PC-3 (cell line): Measurements from ENCODE around the gene EBF4. TPM values are rescaled to one million over a fixed set of nuclear protein-coding genes. Genes with fewer than 3 reads are reported as not detected.

ENCODE experiments used
- ATAC-seq: fragments of 200-7000 bp; cut with Tn5 transposase; 2 replicates; pipeline ENCODE4 v1.9.1; 2020; ENCODE audit warnings: mild to moderate bottlenecking, moderate library complexity
- BruUV-seq: library from RNA; stranded (reverse); fragments of 400-500 nt; replicated peaks from 2 replicates; lab custom pipeline; 2021; lab: Mats Ljungman, UMichigan
- CTCF ChIA-PET: fragments of 300-600 bp; sonication (Branson Sonifier 250); formaldehyde crosslinking; loops from one replicate; lab custom pipeline; 2022; ENCODE audit warnings: antibody characterized with exemption; lab: Charles Lee
- POLR2A ChIA-PET: fragments of 300-600 bp; sonication (Branson Sonifier 250); formaldehyde crosslinking; loops from one replicate; lab custom pipeline; 2022; ENCODE audit warnings: antibody characterized with exemption; ENCODE audit not compliant: unreplicated experiment; lab: Charles Lee
- DNase-seq: peaks from one replicate; pipeline ENCODE4 v3.0.0-alpha.2; 2015
- H2AFZ ChIP-seq: fragments of 300-600 bp; sonication (generic); 2 replicates; pipeline ENCODE4 v1.6.0; 2016; ENCODE audit warnings: antibody characterized with exemption, low read length
- H3F3A ChIP-seq: fragments of 300-600 bp; sonication (generic); one replicate; pipeline ENCODE4 v1.6.0; 2017; ENCODE audit warnings: antibody characterized with exemption, low read length, control low read depth, mild to moderate bottlenecking; ENCODE audit not compliant: unreplicated experiment
- H3K27ac ChIP-seq: fragments of 300-600 bp; sonication (generic); 2 replicates; pipeline ENCODE4 v1.5.1; 2016; ENCODE audit warnings: mild to moderate bottlenecking, low read length
- H3K27me3 ChIP-seq: fragments of 300-600 bp; sonication (generic); 2 replicates; pipeline ENCODE4 v1.6.1; 2016; ENCODE audit warnings: low read length, mixed read lengths
- H3K36me3 ChIP-seq: fragments of 300-600 bp; sonication (generic); 2 replicates; pipeline ENCODE4 v1.6.1; 2016; ENCODE audit warnings: low read depth, mixed run types, low read length, mixed read lengths
- H3K4me1 ChIP-seq: fragments of 300-600 bp; sonication (generic); 2 replicates; pipeline ENCODE4 v1.5.1; 2016; ENCODE audit warnings: low read length; ENCODE audit not compliant: insufficient read depth
- H3K4me2 ChIP-seq: fragments of 300-600 bp; sonication (generic); 2 replicates; pipeline ENCODE4 v1.6.0; 2016; ENCODE audit warnings: low read length
- H3K4me3 ChIP-seq: fragments of 300-600 bp; sonication (generic); 2 replicates; pipeline ENCODE4 v1.5.1; 2016; ENCODE audit warnings: mild to moderate bottlenecking, low read length, mixed read lengths
- H3K79me2 ChIP-seq: fragments of 300-600 bp; sonication (generic); 2 replicates; pipeline ENCODE4 v1.6.1; 2017; ENCODE audit warnings: low read length, mixed read lengths
- H3K9ac ChIP-seq: fragments of 300-600 bp; sonication (generic); 2 replicates; pipeline ENCODE4 v1.6.0; 2016; ENCODE audit warnings: mild to moderate bottlenecking, low read length
- H3K9me2 ChIP-seq: fragments of 300-600 bp; sonication (generic); replicated peaks from 2 replicates; pipeline ENCODE4 v1.6.1; 2016; ENCODE audit warnings: mixed run types, low read length, mixed read lengths
- H3K9me3 ChIP-seq: fragments of 300-600 bp; sonication (generic); 2 replicates; pipeline ENCODE4 v1.6.1; 2016; ENCODE audit warnings: low read length, mixed read lengths
- H4K20me1 ChIP-seq: fragments of 300-600 bp; sonication (generic); 2 replicates; pipeline ENCODE4 v1.6.1; 2016; ENCODE audit warnings: low read length, mixed read lengths
- EZH2 ChIP-seq: fragments of 300-600 bp; sonication (generic); IDR thresholded peaks from one replicate; pipeline ENCODE4 v1.6.1; 2017; ENCODE audit warnings: antibody characterized with exemption, mild to moderate bottlenecking, low read length; ENCODE audit not compliant: unreplicated experiment
- EZH2phosphoT487 ChIP-seq: fragments of 300-600 bp; sonication (generic); IDR thresholded peaks from 2 replicates; pipeline ENCODE4 v1.6.1; 2018; ENCODE audit warnings: mild to moderate bottlenecking, antibody characterized with exemption, low read length, borderline replicate concordance
- intact Hi-C: fragments of 100-400 bp; cut with micrococcal nuclease; formaldehyde crosslinking; loops from 2 replicates; pipeline ENCODE4 v1.9.0; 2023
- total RNA-seq: library from RNA; depleted of rRNA; stranded (reverse); fragments of >200 nt; gene quantifications from 2 replicates; pipeline ENCODE4 v1.2.3, GENCODE V29; 2014
- TF ChIP-seq, protein P1 (sequence below): fragments of 300-600 bp; sonication (generic); conservative IDR thresholded peaks from 2 replicates; pipeline ENCODE4 v1.5.1; 2017; ENCODE audit warnings: antibody characterized with exemption, low read depth, mild to moderate bottlenecking, low read length

EBF4 gene
- total RNA-seq, 1 experiment from 2014 or later = 1.8 TPM

DNA sequence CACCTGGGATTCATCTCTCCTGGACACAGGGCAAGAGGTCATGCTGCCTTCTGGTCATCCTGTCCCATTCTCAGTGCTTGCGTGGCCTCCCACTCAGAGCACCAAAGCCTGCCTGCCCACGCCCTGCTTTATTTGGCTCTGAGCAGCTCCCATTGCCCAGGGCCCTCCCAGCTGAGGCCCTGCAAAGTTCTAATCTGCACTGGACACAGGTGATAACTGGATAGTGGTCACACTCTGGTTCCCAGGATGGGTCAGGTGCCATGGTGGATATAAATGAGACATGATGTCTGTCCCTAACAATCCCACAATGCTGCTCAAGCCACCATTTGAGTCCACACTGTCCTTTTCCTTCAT is 68.3 kb downstream of the EBF4 start:
- H2AFZ ChIP-seq = no peak overlapping the region
- H3K4me3 ChIP-seq = no peak overlapping the region
- no peaks in the 10 kb centered on the region for H3K36me3 ChIP-seq
- peaks cover 5% of the 10 kb centered on the region; the same call in 1 of the 2 replicates for H3K4me1 ChIP-seq
- H3K27ac ChIP-seq = no peak overlapping the region
- no peak overlapping the region for H3K4me2 ChIP-seq
- no TSS peak for BruUV-seq
- DNase-seq = no peak
- CTCF ChIA-PET = no interaction called here
- no peaks in the 10 kb centered on the region for H3K9me2 ChIP-seq
- ATAC-seq = no peak
- H3F3A ChIP-seq = no peaks in the 10 kb centered on the region
- POLR2A ChIA-PET = no interaction called here
- no peaks in the 10 kb centered on the region for H3K79me2 ChIP-seq
- intact Hi-C loops = no loop called here
- no peaks in the 10 kb centered on the region for H3K9me3 ChIP-seq
- H3K27me3 ChIP-seq = no peaks in the 10 kb centered on the region
- TF ChIP-seq, protein P1, sequence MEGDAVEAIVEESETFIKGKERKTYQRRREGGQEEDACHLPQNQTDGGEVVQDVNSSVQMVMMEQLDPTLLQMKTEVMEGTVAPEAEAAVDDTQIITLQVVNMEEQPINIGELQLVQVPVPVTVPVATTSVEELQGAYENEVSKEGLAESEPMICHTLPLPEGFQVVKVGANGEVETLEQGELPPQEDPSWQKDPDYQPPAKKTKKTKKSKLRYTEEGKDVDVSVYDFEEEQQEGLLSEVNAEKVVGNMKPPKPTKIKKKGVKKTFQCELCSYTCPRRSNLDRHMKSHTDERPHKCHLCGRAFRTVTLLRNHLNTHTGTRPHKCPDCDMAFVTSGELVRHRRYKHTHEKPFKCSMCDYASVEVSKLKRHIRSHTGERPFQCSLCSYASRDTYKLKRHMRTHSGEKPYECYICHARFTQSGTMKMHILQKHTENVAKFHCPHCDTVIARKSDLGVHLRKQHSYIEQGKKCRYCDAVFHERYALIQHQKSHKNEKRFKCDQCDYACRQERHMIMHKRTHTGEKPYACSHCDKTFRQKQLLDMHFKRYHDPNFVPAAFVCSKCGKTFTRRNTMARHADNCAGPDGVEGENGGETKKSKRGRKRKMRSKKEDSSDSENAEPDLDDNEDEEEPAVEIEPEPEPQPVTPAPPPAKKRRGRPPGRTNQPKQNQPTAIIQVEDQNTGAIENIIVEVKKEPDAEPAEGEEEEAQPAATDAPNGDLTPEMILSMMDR = no peak
- no peak for TF ChIP-seq EZH2
- H4K20me1 ChIP-seq = no peaks in the 10 kb centered on the region
- H3K9ac ChIP-seq = no peak overlapping the region

GRCh38 chr20:2761885-2762284 is 69.3 kb downstream of the EBF4 start:
- Histone ChIP-seq H3K36me3 (no peaks in the 10 kb centered on the region), H3K4me2 (no peak overlapping the region), H3K27me3 (no peaks in the 10 kb centered on the region), H3K9ac (no peak overlapping the region), H3K9me2 (no peaks in the 10 kb centered on the region), H3K4me1 (no peaks in the 10 kb centered on the region), H3F3A (no peaks in the 10 kb centered on the region), H3K4me3 (no peak overlapping the region), H3K9me3 (no peaks in the 10 kb centered on the region), H4K20me1 (no peaks in the 10 kb centered on the region), H2AFZ (no peak overlapping the region), H3K27ac (no peak overlapping the region), H3K79me2 (no peaks in the 10 kb centered on the region)
- POLR2A ChIA-PET = no interaction called here
- no TSS peak for BruUV-seq
- ATAC-seq (no peak), DNase-seq (no peak)
- intact Hi-C loops = no loop called here
- TF ChIP-seq EZH2phosphoT487 = no peak
- TF ChIP-seq, protein P1 = no peak
- no peak for TF ChIP-seq EZH2
- CTCF ChIA-PET = no interaction called here

DNA sequence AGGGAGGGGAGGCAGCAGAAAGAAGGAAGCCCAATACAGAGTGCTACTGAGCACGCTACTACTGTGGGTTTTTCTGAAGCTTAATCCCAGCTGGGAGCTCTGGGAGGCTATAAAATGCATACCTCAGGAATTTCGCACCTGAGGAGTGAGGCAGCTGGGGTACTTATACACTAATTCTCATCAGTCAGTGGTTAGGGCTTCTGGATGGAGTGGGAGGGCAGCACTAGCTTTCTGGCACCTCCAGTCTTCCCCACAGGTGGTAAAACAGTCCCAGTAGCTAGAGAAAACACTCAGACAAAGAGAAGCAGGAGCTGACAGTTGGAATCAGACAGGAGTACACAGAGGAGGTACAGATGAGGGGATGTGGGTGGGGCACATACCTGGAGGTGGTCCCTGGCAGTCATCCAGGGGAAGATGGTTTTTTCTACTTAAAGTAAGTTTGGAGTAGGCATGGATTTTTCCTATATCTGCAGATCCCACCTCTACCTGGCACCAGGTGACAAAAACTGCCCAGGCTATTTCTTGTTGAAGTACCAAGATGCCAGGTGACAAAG is 70.1 kb downstream of the EBF4 start:
- no peak overlapping the region for H2AFZ ChIP-seq
- ChIA-PET POLR2A (no interaction called here), CTCF (no interaction called here)
- no peaks in the 10 kb centered on the region for H3K36me3 ChIP-seq
- H3K27ac ChIP-seq = no peak overlapping the region
- DNase-seq = no peak
- H4K20me1 ChIP-seq = no peaks in the 10 kb centered on the region
- H3K79me2 ChIP-seq = no peaks in the 10 kb centered on the region
- ATAC-seq = no peak
- intact Hi-C loops = no loop called here
- no peaks in the 10 kb centered on the region for H3F3A ChIP-seq
- BruUV-seq = no TSS peak
- H3K4me3 ChIP-seq = no peak overlapping the region
- H3K4me2 ChIP-seq = no peak overlapping the region
- no peaks in the 10 kb centered on the region for H3K27me3 ChIP-seq
- TF ChIP-seq EZH2 (no peak), EZH2phosphoT487 (no peak)
- TF ChIP-seq, protein P1 = no peak
- H3K9ac ChIP-seq = no peak overlapping the region
- peaks cover 4% of the 10 kb centered on the region for H3K4me1 ChIP-seq
- H3K9me2 ChIP-seq = no peaks in the 10 kb centered on the region
- no peaks in the 10 kb centered on the region for H3K9me3 ChIP-seq
